HFF-Myc (cell line): Measurements from ENCODE around the gene IWS1.
A peak's percentile ranks its signal among the peaks of the same experiment; 100 is the strongest.

Experiments
- DNase-seq: peaks from one replicate; pipeline ENCODE4 v3.0.0-alpha.2; 2011; ENCODE audit warnings: low read depth; ENCODE audit errors: extremely low read depth
- H3K4me3 ChIP-seq: replicated peaks from 2 replicates; pipeline ENCODE4 v1.5.1; 2011; ENCODE audit warnings: low read depth, mild to moderate bottlenecking, control low read depth, low read length
- TF ChIP-seq, protein P1 (sequence below): IDR thresholded peaks from 2 replicates; pipeline ENCODE4 v1.5.1; 2012; ENCODE audit warnings: mild to moderate bottlenecking, low read depth, low read length, control low read depth; ENCODE audit errors: missing control alignments

Gene IWS1

DNA sequence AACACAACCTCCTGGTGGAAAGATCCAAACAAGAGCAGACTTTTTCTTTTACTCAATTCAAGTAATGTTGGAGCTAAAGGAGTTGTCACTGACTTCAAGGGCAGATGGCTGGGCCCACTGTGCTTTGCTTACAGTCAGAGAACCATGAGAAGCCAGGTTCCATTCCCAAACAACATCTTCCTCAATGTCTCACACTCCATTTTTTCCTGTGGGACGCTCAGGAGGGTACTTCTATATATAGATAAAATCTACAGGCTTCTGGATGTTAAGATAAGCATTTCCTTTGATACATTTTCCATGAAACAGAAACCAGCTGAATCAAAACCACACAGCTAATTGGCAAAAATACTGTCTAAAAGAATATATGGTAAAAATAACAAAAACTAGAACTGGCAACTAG lies 14.4 kb downstream of the IWS1 start:
- no peak for DNase-seq
- no peak overlapping the region for H3K4me3 ChIP-seq
- TF ChIP-seq, protein P1, sequence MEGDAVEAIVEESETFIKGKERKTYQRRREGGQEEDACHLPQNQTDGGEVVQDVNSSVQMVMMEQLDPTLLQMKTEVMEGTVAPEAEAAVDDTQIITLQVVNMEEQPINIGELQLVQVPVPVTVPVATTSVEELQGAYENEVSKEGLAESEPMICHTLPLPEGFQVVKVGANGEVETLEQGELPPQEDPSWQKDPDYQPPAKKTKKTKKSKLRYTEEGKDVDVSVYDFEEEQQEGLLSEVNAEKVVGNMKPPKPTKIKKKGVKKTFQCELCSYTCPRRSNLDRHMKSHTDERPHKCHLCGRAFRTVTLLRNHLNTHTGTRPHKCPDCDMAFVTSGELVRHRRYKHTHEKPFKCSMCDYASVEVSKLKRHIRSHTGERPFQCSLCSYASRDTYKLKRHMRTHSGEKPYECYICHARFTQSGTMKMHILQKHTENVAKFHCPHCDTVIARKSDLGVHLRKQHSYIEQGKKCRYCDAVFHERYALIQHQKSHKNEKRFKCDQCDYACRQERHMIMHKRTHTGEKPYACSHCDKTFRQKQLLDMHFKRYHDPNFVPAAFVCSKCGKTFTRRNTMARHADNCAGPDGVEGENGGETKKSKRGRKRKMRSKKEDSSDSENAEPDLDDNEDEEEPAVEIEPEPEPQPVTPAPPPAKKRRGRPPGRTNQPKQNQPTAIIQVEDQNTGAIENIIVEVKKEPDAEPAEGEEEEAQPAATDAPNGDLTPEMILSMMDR: no peak

DNA sequence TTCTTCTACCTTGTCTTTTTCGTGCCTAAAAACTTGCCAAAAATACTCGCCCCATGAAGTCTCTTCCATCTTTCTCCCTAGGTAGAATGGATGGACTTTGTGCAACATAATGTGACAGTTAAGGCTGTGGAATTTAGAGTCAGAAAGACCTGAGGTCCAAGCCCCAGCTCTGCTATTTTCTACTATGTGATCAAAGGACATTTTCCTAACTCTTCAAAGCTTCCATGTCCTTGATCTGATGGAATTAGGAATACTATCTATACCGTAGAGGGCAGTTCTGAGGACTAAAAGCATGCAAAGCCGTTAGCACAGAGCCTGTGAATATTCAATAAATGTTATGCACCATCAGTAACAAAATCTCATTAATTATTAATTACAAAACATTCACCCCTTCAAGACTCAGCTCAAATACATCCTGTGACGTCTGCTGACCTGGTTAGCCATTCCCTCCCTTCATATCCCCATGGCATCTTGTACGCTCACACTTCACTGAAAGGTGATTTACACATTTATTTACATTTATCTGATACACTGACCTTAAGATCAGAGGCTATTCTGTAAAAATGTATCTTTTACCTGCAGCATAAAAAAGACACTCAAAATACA lies 15.1 kb downstream of the IWS1 start:
- DNase-seq: no peak
- TF ChIP-seq, protein P1: no peak
- no peak overlapping the region for H3K4me3 ChIP-seq

DNA sequence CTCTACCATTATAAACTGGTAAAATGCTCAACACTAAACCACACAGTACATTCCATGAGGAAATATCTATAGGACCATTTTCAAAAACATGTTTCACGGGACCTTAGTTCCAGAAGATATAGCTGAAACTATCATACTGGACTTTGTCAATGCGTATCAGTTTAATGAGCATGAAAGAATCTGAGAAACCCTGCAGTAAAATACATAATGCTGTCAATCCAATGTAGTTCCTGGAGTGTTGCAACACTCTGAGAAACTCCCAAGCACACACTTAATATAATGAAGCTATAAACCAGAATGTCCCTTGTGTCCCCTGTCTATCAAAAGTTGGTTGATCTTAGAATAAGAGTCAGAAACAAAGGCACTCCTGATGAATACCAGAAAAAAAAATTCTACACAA lies 16.2 kb downstream of the IWS1 start:
- TF ChIP-seq, protein P1: no peak
- no peak for DNase-seq
- H3K4me3 ChIP-seq: no peak overlapping the region

DNA sequence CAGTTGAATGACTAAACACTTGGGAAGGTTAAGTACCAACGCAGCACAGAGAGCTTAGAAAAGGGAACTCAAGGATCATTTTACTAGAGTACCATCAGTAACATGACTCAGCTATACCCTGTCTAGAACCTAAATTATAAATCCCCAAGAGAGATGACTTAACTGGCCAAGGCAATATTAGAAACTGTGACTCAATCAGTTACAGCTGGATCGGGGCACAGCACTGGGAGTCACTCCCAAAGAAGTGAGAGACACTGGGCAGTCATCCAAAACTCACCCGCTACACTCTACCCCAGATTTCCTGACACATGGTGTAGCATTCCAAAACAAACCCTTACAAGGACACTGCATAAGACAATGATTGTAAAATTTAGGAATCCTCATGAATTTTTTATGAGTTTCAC lies 17.7 kb downstream of the IWS1 start:
- TF ChIP-seq, protein P1: no peak
- peak; percentile 97 for DNase-seq
- H3K4me3 ChIP-seq: no peak overlapping the region

DNA sequence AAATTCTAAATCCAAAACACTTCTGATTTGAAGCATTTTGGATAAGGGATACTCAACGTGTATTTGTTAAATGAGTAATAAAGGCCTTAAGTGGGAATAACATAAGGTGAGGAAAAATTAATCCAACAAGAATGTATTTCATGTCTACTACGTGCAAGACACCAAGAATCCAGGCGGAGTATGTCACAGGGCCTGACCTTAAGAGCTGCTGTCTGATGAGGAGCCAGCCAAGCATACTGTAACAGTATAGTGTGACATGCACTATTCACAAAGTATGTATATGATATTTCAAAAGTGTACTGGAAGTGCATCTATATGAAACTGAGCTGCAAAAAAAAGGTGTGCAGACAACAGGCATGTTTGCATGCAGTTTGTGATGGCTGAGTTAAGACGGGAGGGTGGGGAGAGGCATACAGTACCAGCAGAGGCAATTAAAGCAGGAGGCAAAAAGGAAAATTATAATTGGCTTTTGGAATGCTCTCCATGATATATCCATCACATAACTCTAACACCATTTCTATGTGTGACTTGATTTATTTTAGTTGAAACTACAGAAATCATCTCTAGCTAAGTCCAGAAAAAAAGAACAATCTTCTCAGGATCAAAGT lies 18.2 kb downstream of the IWS1 start:
- no peak for DNase-seq
- TF ChIP-seq, protein P1: no peak
- no peak overlapping the region for H3K4me3 ChIP-seq

DNA sequence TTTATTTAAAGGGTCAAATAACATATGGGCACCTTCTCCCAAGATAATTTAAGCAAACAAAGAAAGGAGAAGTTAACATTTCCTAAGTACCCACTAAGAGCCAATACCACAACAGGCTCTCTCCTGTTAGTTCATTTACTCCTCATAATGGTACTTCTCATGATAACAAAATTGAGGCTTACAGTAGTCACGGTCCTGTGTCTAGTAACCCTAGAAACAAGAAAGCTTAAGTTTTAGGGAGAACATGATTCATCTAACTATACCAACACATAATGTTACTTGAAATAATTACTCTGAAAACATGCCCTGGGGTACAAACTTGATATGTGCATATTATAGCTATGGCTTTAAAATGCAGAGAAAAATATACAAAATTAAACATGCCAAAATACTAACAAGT lies 19.8 kb downstream of the IWS1 start:
- no peak for DNase-seq
- no peak overlapping the region for H3K4me3 ChIP-seq
- TF ChIP-seq, protein P1: no peak
